Mesendoderm (in vitro differentiated cells): ENCODE data around the gene DYRK1A.

Experiments used
- DNase-seq: peaks from one replicate; pipeline ENCODE4 v3.0.0; 2013
- H2AK5ac ChIP-seq: 2 replicates; pipeline ENCODE4 v1.6.1; 2013; ENCODE audit warnings: low read length, inconsistent platforms
- H2BK120ac ChIP-seq: 2 replicates; pipeline ENCODE4 v1.6.1; 2013; ENCODE audit warnings: low read depth, mild to moderate bottlenecking, low read length, moderate library complexity, mixed read lengths
- H2BK15ac ChIP-seq: replicated peaks from 2 replicates; pipeline ENCODE4 v1.6.1; 2013; ENCODE audit warnings: low read depth, mild to moderate bottlenecking, moderate library complexity
- H2BK5ac ChIP-seq: 2 replicates; pipeline ENCODE4 v1.6.1; 2013; ENCODE audit warnings: low read length, inconsistent platforms
- H3K18ac ChIP-seq: 2 replicates; pipeline ENCODE4 v1.6.1; 2013; ENCODE audit warnings: mild to moderate bottlenecking, low read length, mixed read lengths
- H3K23ac ChIP-seq: one replicate; pipeline ENCODE4 v1.6.1; 2013; ENCODE audit warnings: low read length
- H3K27ac ChIP-seq: 2 replicates; pipeline ENCODE4 v1.5.1; 2013; ENCODE audit warnings: low read depth, mild to moderate bottlenecking, inconsistent platforms, low read length, moderate library complexity
- H3K27me3 ChIP-seq: 2 replicates; pipeline ENCODE4 v1.6.1; 2013; ENCODE audit warnings: low read length, control low read depth, mild to moderate bottlenecking, inconsistent platforms; ENCODE audit not compliant: insufficient read depth, poor library complexity
- H3K36me3 ChIP-seq: 2 replicates; pipeline ENCODE4 v1.6.1; 2013; ENCODE audit warnings: low read length, inconsistent platforms; ENCODE audit not compliant: control insufficient read depth, insufficient read depth
- H3K4ac ChIP-seq: one replicate; pipeline ENCODE4 v1.6.1; 2013; ENCODE audit warnings: low read depth, mild to moderate bottlenecking, low read length, moderate library complexity
- H3K4me1 ChIP-seq: 2 replicates; pipeline ENCODE4 v1.6.1; 2013; ENCODE audit warnings: low read depth, low read length, inconsistent platforms; ENCODE audit not compliant: control insufficient read depth
- H3K4me2 ChIP-seq: 2 replicates; pipeline ENCODE4 v1.6.1; 2013; ENCODE audit warnings: low read length
- H3K4me3 ChIP-seq: 2 replicates; pipeline ENCODE4 v1.5.1; 2013; ENCODE audit warnings: mild to moderate bottlenecking, low read length
- H3K56ac ChIP-seq: one replicate; pipeline ENCODE4 v1.6.1; 2013; ENCODE audit warnings: low read length
- H3K79me1 ChIP-seq: 2 replicates; pipeline ENCODE4 v1.6.1; 2013; ENCODE audit warnings: low read length, inconsistent platforms
- H3K79me2 ChIP-seq: 2 replicates; pipeline ENCODE4 v1.6.1; 2013; ENCODE audit warnings: mild to moderate bottlenecking, low read length; ENCODE audit not compliant: control insufficient read depth, insufficient read depth
- H3K9ac ChIP-seq: 2 replicates; pipeline ENCODE4 v1.6.1; 2013; ENCODE audit warnings: low read length, inconsistent platforms
- H4K5ac ChIP-seq: one replicate; pipeline ENCODE4 v1.6.1; 2013; ENCODE audit warnings: low read length
- H4K8ac ChIP-seq: one replicate; pipeline ENCODE4 v1.6.1; 2013; ENCODE audit warnings: low read depth, mild to moderate bottlenecking, control low read depth, low read length, moderate library complexity
- WGBS: extraction: QIAGEN DNeasy Blood & Tissue Kit; methylation state at CpG from one replicate; pipeline ENCODE4 v1.1.7; 2013; ENCODE audit warnings: low lambda C conversion rate, missing lambda C conversion rate; ENCODE audit not compliant: insufficient coverage; ENCODE audit errors: extremely low coverage; 5-methylcytosine and 5-hydroxymethylcytosine counted together

DYRK1A gene

GRCh38 chr21:37469441-37469840, 102.9 kb downstream of the DYRK1A start:
- Histone ChIP-seq H2AK5ac (no peak overlapping the region), H3K4me1 (no peaks in the 10 kb centered on the region), H3K79me2 (peaks cover 37% of the 10 kb centered on the region), H2BK120ac (no peak overlapping the region), H3K56ac (no peak overlapping the region), H3K4me3 (no peak overlapping the region), H4K5ac (no peak overlapping the region), H3K23ac (no peak overlapping the region), H3K27me3 (no peaks in the 10 kb centered on the region), H3K27ac (no peak overlapping the region), H3K18ac (no peak overlapping the region), H3K36me3 (no peaks in the 10 kb centered on the region), H3K9ac (no peak overlapping the region), H3K4ac (no peak overlapping the region), H2BK15ac (no peak overlapping the region), H4K8ac (no peak overlapping the region), H2BK5ac (no peak overlapping the region), H3K4me2 (no peak overlapping the region), H3K79me1 (peaks cover 17% of the 10 kb centered on the region)
- WGBS: no CpG with 5 or more reads among the region's 5 CpGs
- DNase-seq: no peak

- no peak overlapping the region for H3K56ac ChIP-seq
- H2BK120ac ChIP-seq: no peak overlapping the region
- no peak overlapping the region for H3K9ac ChIP-seq
- no peak overlapping the region for H4K5ac ChIP-seq
- H3K4me2 ChIP-seq: no peak overlapping the region
- no peak overlapping the region for H3K27ac ChIP-seq
- no peak for DNase-seq
- H3K4me3 ChIP-seq: no peak overlapping the region
- no peaks in the 10 kb centered on the region for H3K27me3 ChIP-seq
- no peak overlapping the region for H3K23ac ChIP-seq
- no peak overlapping the region for H4K8ac ChIP-seq
- no peak overlapping the region for H2BK15ac ChIP-seq
- H3K36me3 ChIP-seq: no peaks in the 10 kb centered on the region
- no peak overlapping the region for H2AK5ac ChIP-seq
- no CpG with 5 or more reads among the region's 4 CpGs for WGBS
- peaks cover 46% of the 10 kb centered on the region for H3K79me2 ChIP-seq
- no peak overlapping the region for H3K18ac ChIP-seq
- no peaks in the 10 kb centered on the region for H3K4me1 ChIP-seq
- H2BK5ac ChIP-seq: no peak overlapping the region
- H3K4ac ChIP-seq: no peak overlapping the region
- peaks cover 24% of the 10 kb centered on the region for H3K79me1 ChIP-seq
Observed at GRCh38 chr21:37472581-37472980, 106.0 kb downstream of the DYRK1A start.

- Histone ChIP-seq H3K79me1 (peaks cover 22% of the 10 kb centered on the region), H3K79me2 (peaks cover 42% of the 10 kb centered on the region), H2AK5ac (no peak overlapping the region), H3K56ac (no peak overlapping the region), H3K23ac (no peak overlapping the region), H3K18ac (no peak overlapping the region), H3K36me3 (no peaks in the 10 kb centered on the region), H3K4me1 (no peaks in the 10 kb centered on the region), H2BK5ac (no peak overlapping the region), H4K8ac (no peak overlapping the region), H3K4me2 (no peak overlapping the region), H3K4ac (no peak overlapping the region), H3K27me3 (no peaks in the 10 kb centered on the region), H2BK120ac (no peak overlapping the region), H3K4me3 (no peak overlapping the region), H4K5ac (no peak overlapping the region), H3K27ac (no peak overlapping the region), H2BK15ac (no peak overlapping the region), H3K9ac (no peak overlapping the region)
- 100% methylated on average over 3 of the region's 6 CpGs for WGBS
- no peak for DNase-seq
Observed at GRCh38 chr21:37473491-37473890, 106.9 kb downstream of the DYRK1A start.

GRCh38 chr21:37474342-37474741, 107.8 kb downstream of the DYRK1A start:
- Histone ChIP-seq H3K4me2 (no peak overlapping the region), H4K5ac (no peak overlapping the region)
- WGBS: no CpG with 5 or more reads among the region's 3 CpGs

GRCh38 chr21:37475186-37475868, 108.8 kb downstream of the DYRK1A start:
- Histone ChIP-seq H3K4ac (no peak overlapping the region), H2BK5ac (no peak overlapping the region), H3K9ac (no peak overlapping the region), H2AK5ac (no peak overlapping the region), H3K18ac (no peak overlapping the region), H3K4me3 (no peak overlapping the region), H3K4me1 (no peaks in the 10 kb centered on the region), H3K27ac (no peak overlapping the region), H3K23ac (no peak overlapping the region), H3K79me1 (peaks cover 19% of the 10 kb centered on the region), H3K27me3 (no peaks in the 10 kb centered on the region), H2BK120ac (no peak overlapping the region), H3K36me3 (no peaks in the 10 kb centered on the region), H3K4me2 (no peak overlapping the region), H3K79me2 (peaks cover 36% of the 10 kb centered on the region), H4K8ac (no peak overlapping the region), H3K56ac (no peak overlapping the region), H4K5ac (no peak overlapping the region), H2BK15ac (no peak overlapping the region)
- DNase-seq: no peak

More at GRCh38 chr21:37474342-37474741, 107.8 kb downstream of the DYRK1A start:
- Histone ChIP-seq H3K27ac (no peak overlapping the region), H3K4me3 (no peak overlapping the region), H3K79me1 (peaks cover 21% of the 10 kb centered on the region), H3K27me3 (no peaks in the 10 kb centered on the region), H2BK120ac (no peak overlapping the region), H3K9ac (no peak overlapping the region), H4K8ac (no peak overlapping the region), H3K4ac (no peak overlapping the region), H2AK5ac (no peak overlapping the region), H3K23ac (no peak overlapping the region), H2BK5ac (no peak overlapping the region), H3K79me2 (peaks cover 39% of the 10 kb centered on the region), H3K56ac (no peak overlapping the region), H3K4me1 (no peaks in the 10 kb centered on the region), H3K36me3 (no peaks in the 10 kb centered on the region), H2BK15ac (no peak overlapping the region), H3K18ac (no peak overlapping the region)
- no peak for DNase-seq

- H3K79me1 ChIP-seq: peaks cover 12% of the 10 kb centered on the region
- no peak overlapping the region for H3K9ac ChIP-seq
- WGBS: no CpG with 5 or more reads among the region's 1 CpG
- H3K4me2 ChIP-seq: no peak overlapping the region
- peaks cover 2% of the 10 kb centered on the region for H3K36me3 ChIP-seq
- H3K4ac ChIP-seq: no peak overlapping the region
- no peak for DNase-seq
- no peak overlapping the region for H3K27ac ChIP-seq
- no peak overlapping the region for H2BK5ac ChIP-seq
- no peak overlapping the region for H2AK5ac ChIP-seq
- H3K4me3 ChIP-seq: no peak overlapping the region
- no peaks in the 10 kb centered on the region for H3K4me1 ChIP-seq
- H4K5ac ChIP-seq: no peak overlapping the region
- peaks cover 24% of the 10 kb centered on the region for H3K79me2 ChIP-seq
- no peaks in the 10 kb centered on the region for H3K27me3 ChIP-seq
- H2BK120ac ChIP-seq: no peak overlapping the region
- no peak overlapping the region for H3K56ac ChIP-seq
- no peak overlapping the region for H2BK15ac ChIP-seq
- no peak overlapping the region for H3K23ac ChIP-seq
- no peak overlapping the region for H4K8ac ChIP-seq
- H3K18ac ChIP-seq: no peak overlapping the region
Observed at GRCh38 chr21:37478794-37479193, 112.2 kb downstream of the DYRK1A start.
